ENCODE results near the gene CXCR6. TPM values are rescaled to one million over a fixed set of nuclear protein-coding genes. Genes with fewer than 3 reads are reported as not detected.

The CXCR6 gene
- polyA plus RNA-seq, 1 of the 3 experiments (the other 2 are of a cell fraction): not detected

- no peak for DNase-seq
- peak overlapping the region in 1 of 2 experiments; percentile 2; a peak in 1 of 4 replicates for H3K27ac ChIP-seq (ENCODE audit: low read depth in 2 of 2, low read length in 1 of 2)
- WGBS (ENCODE audit: low lambda C conversion rate): 62% methylated on average over 2 of the region's 2 CpGs
- no peaks in the 10 kb centered on the region for H3K9me3 ChIP-seq
- H3K79me2 ChIP-seq (ENCODE audit: insufficient read depth): no peaks in the 10 kb centered on the region
- H3F3A ChIP-seq (replicated peaks; ENCODE audit: insufficient read depth): peaks cover 4% of the 10 kb centered on the region
- no peak for TF ChIP-seq GATA2 (CRISPR knock-in tag; IDR thresholded peaks at IDR 0.05)
- peak; percentile 45; the same call in 1 of the 2 replicates for TF ChIP-seq JUND (IDR thresholded peaks at IDR 0.05)
- TF ChIP-seq FOSL2 (IDR thresholded peaks at IDR 0.05; ENCODE audit: borderline replicate concordance, low read depth): peak; percentile 59; the same call in 1 of the 2 replicates
- POLR2A ChIA-PET: no interaction called here
- H3K9ac ChIP-seq: no peak overlapping the region
- CTCF ChIA-PET: no interaction called here
- H3K4me3 ChIP-seq (ENCODE audit: low read depth in 2 of 2, low read length in 1 of 2): no peak overlapping the region
- no peaks in the 10 kb centered on the region for H4K20me1 ChIP-seq (ENCODE audit: insufficient read depth)
- no peaks in the 10 kb centered on the region for H3K9me2 ChIP-seq
- peaks cover 19 to 27% of the 10 kb centered on the region in 2 experiments; a peak in 3 of 4 replicates for H3K4me1 ChIP-seq (ENCODE audit: control insufficient read depth in 1 of 2, insufficient read depth in 2 of 2, low read depth in 1 of 2, low read length in 1 of 2)
- peaks cover 36 to 62% of the 10 kb centered on the region in 2 experiments for H3K36me3 ChIP-seq (replicated peaks in 1 of 2; ENCODE audit: control insufficient read depth in 1 of 2, insufficient read depth in 2 of 2, low read length in 1 of 2)
- no peak overlapping the region for H2AFZ ChIP-seq (ENCODE audit: low read depth)
- H3K4me2 ChIP-seq: 0 out of 2 replicates have a peak overlapping the region, but pooled peaks have one; percentile 31
- H3K27me3 ChIP-seq (ENCODE audit: insufficient read depth): no peaks in the 10 kb centered on the region
Observed at GRCh38 chr3:45981346-45982074, 38.2 kb downstream of the CXCR6 start.

GRCh38 chr3:45983770-45984169 is 40.5 kb downstream of the CXCR6 start:
- Histone ChIP-seq H3K4me3 (ENCODE audit: low read depth in 2 of 2, low read length in 1 of 2) (no peak overlapping the region), H3K9me3 (no peaks in the 10 kb centered on the region), H3K27ac (ENCODE audit: low read depth in 2 of 2, low read length in 1 of 2) (peak overlapping the region in 1 of 2 experiments; percentile 30; a peak in 1 of 4 replicates), H4K20me1 (ENCODE audit: insufficient read depth) (no peaks in the 10 kb centered on the region), H3K4me1 (ENCODE audit: control insufficient read depth in 1 of 2, insufficient read depth in 2 of 2, low read depth in 1 of 2, low read length in 1 of 2) (peaks cover 40 to 41% of the 10 kb centered on the region in 2 experiments; a peak in 3 of 4 replicates), H3K9ac (no peak overlapping the region), H3F3A (replicated peaks; ENCODE audit: insufficient read depth) (peaks cover 9% of the 10 kb centered on the region), H3K36me3 (replicated peaks in 1 of 2; ENCODE audit: control insufficient read depth in 1 of 2, insufficient read depth in 2 of 2, low read length in 1 of 2) (peaks cover 22 to 44% of the 10 kb centered on the region in 2 experiments), H2AFZ (ENCODE audit: low read depth) (no peak overlapping the region), H3K27me3 (ENCODE audit: insufficient read depth) (no peaks in the 10 kb centered on the region), H3K4me2 (no peak overlapping the region), H3K79me2 (ENCODE audit: insufficient read depth) (peaks cover 16% of the 10 kb centered on the region; the same call in 1 of the 2 replicates), H3K9me2 (no peaks in the 10 kb centered on the region)
- ChIA-PET CTCF (interaction anchor here (0.7 to 2.1 kb wide), 4 partner anchors 10 to 96 kb away, joined by 3 to 7 read pairs (median 4); no protein-coding TSS in a partner anchor), POLR2A (interaction anchor here (0.8 kb wide), 1 partner anchor 9 kb away, joined by 3 read pairs; no protein-coding TSS in a partner anchor)
- 86% methylated on average over 3 of the region's 3 CpGs for WGBS (ENCODE audit: low lambda C conversion rate)
- DNase-seq: no peak
- TF ChIP-seq RAD21 (IDR thresholded peaks at IDR 0.05; ENCODE audit: low read length): no peak

GRCh38 chr3:45984331-45985312 is 41.4 kb downstream of the CXCR6 start:
- H3K27ac ChIP-seq (ENCODE audit: low read depth in 2 of 2, low read length in 1 of 2): peak overlapping the region in 1 of 2 experiments; percentile 32; a peak in 1 of 4 replicates
- CTCF ChIA-PET: interaction anchor here (0.7 to 2.3 kb wide), 6 partner anchors 10 to 95 kb away, joined by 3 to 7 read pairs (median 4); no protein-coding TSS in a partner anchor
- POLR2A ChIA-PET: interaction anchor here (0.8 kb wide), 1 partner anchor 8 kb away, joined by 3 read pairs; no protein-coding TSS in a partner anchor

More at GRCh38 chr3:45984331-45985312, 41.4 kb downstream of the CXCR6 start:
- Histone ChIP-seq H3K9me3 (no peaks in the 10 kb centered on the region), H4K20me1 (ENCODE audit: insufficient read depth) (no peaks in the 10 kb centered on the region), H3K4me1 (ENCODE audit: control insufficient read depth in 1 of 2, insufficient read depth in 2 of 2, low read depth in 1 of 2, low read length in 1 of 2) (peaks cover 41 to 48% of the 10 kb centered on the region in 2 experiments; a peak in 3 of 4 replicates), H3K4me3 (ENCODE audit: low read depth in 2 of 2, low read length in 1 of 2) (no peak overlapping the region), H2AFZ (ENCODE audit: low read depth) (no peak overlapping the region), H3F3A (replicated peaks; ENCODE audit: insufficient read depth) (peaks cover 9% of the 10 kb centered on the region), H3K79me2 (ENCODE audit: insufficient read depth) (peaks cover 17% of the 10 kb centered on the region; the same call in 1 of the 2 replicates), H3K9ac (no peak overlapping the region), H3K9me2 (no peaks in the 10 kb centered on the region), H3K36me3 (replicated peaks in 1 of 2; ENCODE audit: control insufficient read depth in 1 of 2, insufficient read depth in 2 of 2, low read length in 1 of 2) (peaks cover 19 to 38% of the 10 kb centered on the region in 2 experiments), H3K27me3 (ENCODE audit: insufficient read depth) (no peaks in the 10 kb centered on the region), H3K4me2 (no peak overlapping the region; the same call in 1 of the 2 replicates)
- DNase-seq: no peak
- WGBS (ENCODE audit: low lambda C conversion rate): 84% methylated on average over 7 of the region's 8 CpGs
- peak; percentile 66 for TF ChIP-seq TCF12 (IDR thresholded peaks at IDR 0.05)
- no peak for TF ChIP-seq PBX3 (IDR thresholded peaks at IDR 0.05)

Data from SK-N-SH (cell line).